GM12892 (cell line): ENCODE measurements around the gene TIMELESS.

Source experiments
- POLR2A ChIP-seq: IDR thresholded peaks from 2 replicates; pipeline ENCODE4 v1.6.1; 2011; ENCODE audit warnings: low read depth, low read length, control low read depth
- POLR2AphosphoS5 ChIP-seq: IDR thresholded peaks from 2 replicates; pipeline ENCODE4 v1.6.1; 2011; ENCODE audit warnings: low read depth, low read length, control low read depth

GRCh38 chr12:56486694-56487093 lies 37.5 kb upstream of the TIMELESS start:
- no peak for TF ChIP-seq POLR2AphosphoS5
- no peak for TF ChIP-seq POLR2A
